OCI-M2 (cell line): ENCODE measurements around the gene ACBD3.

ENCODE experiments used
- DNase-seq: peaks from one replicate; lab custom pipeline; 2025; ENCODE audit not compliant: unreplicated experiment; lab: John Stamatoyannopoulos, UW

The ACBD3 gene

GRCh38 chr1:226134170-226135058 lies 52.1 kb downstream of the ACBD3 start:
- DNase-seq: no peak

- no peak for DNase-seq
Observed at GRCh38 chr1:226133504-226134123, 52.9 kb downstream of the ACBD3 start.

- DNase-seq: no peak
Observed at GRCh38 chr1:226132728-226133503, 53.6 kb downstream of the ACBD3 start.

- DNase-seq: no peak
Observed at GRCh38 chr1:226131639-226132038, 54.9 kb downstream of the ACBD3 start.

- no peak for DNase-seq
Observed at GRCh38 chr1:226129230-226129629, 57.3 kb downstream of the ACBD3 start.

GRCh38 chr1:226128487-226129075 lies 58.0 kb downstream of the ACBD3 start:
- no peak for DNase-seq

GRCh38 chr1:226126824-226127569 lies 59.5 kb downstream of the ACBD3 start:
- no peak for DNase-seq

GRCh38 chr1:226125831-226126230 lies 60.7 kb downstream of the ACBD3 start:
- DNase-seq: no peak

GRCh38 chr1:226125097-226125630 lies 61.4 kb downstream of the ACBD3 start:
- peak; percentile 44 for DNase-seq

- no peak for DNase-seq
Observed at GRCh38 chr1:226123591-226124471, 62.7 kb downstream of the ACBD3 start.

- DNase-seq: no peak
Observed at GRCh38 chr1:226123212-226123560, 63.4 kb downstream of the ACBD3 start.

- no peak for DNase-seq
Observed at GRCh38 chr1:226121587-226122400, 64.7 kb downstream of the ACBD3 start.

- DNase-seq: no peak
Observed at GRCh38 chr1:226121049-226121586, 65.4 kb downstream of the ACBD3 start.

- DNase-seq: no peak
Observed at GRCh38 chr1:226120398-226120797, 66.1 kb downstream of the ACBD3 start.

- DNase-seq: no peak
Observed at GRCh38 chr1:226119169-226119568, 67.4 kb downstream of the ACBD3 start.

GRCh38 chr1:226118357-226118756 lies 68.2 kb downstream of the ACBD3 start:
- DNase-seq: no peak

- no peak for DNase-seq
Observed at GRCh38 chr1:226117330-226117729, 69.2 kb downstream of the ACBD3 start.

GRCh38 chr1:226116673-226117072 lies 69.9 kb downstream of the ACBD3 start:
- no peak for DNase-seq
